Measurements from ENCODE around the gene ZNF677.
"Not testable (repeated sequence)": the region's sequence is repeated elsewhere in the genome, so short reads cannot be mapped to it uniquely, and the experiment has no call there.

The ZNF677 gene

GRCh38 chr19:53254411-53255341 is at the start of gene ZNF677:
ZNF677 (minus strand) TSS chr19:53254873; CDS start chr19:53251550, 3,323 bp downstream.
- H3K27ac ChIP-seq (ENCODE audit: low read length): no peak within 1 kb of the TSS
- H3K4me3 ChIP-seq (ENCODE audit: low read length): peak within 1 kb of the TSS; percentile 78
- no peaks in the 10 kb centered on the region for H3K27me3 ChIP-seq (ENCODE audit: insufficient read depth, low read length)
- peaks cover 51% of the 10 kb centered on the region for H3K9me3 ChIP-seq (ENCODE audit: insufficient read depth, low read depth, low read length)
- peaks cover 28% of the 10 kb centered on the region for H3K36me3 ChIP-seq (ENCODE audit: insufficient read depth, low read depth, low read length)
- H3K4me1 ChIP-seq (ENCODE audit: insufficient read depth, low read length): no peaks in the 10 kb centered on the region
- peak within 1 kb of the TSS; percentile 86 for H3K9ac ChIP-seq (ENCODE audit: low read depth, low read length)

GRCh38 chr19:53301341-53301740 is 46.7 kb upstream of the ZNF677 start:
- not testable (repeated sequence) for H3K27ac ChIP-seq (ENCODE audit: low read length); H3K9me3 ChIP-seq (ENCODE audit: insufficient read depth, low read depth, low read length); H3K4me3 ChIP-seq (ENCODE audit: low read length); H3K9ac ChIP-seq (ENCODE audit: low read depth, low read length); H3K4me1 ChIP-seq (ENCODE audit: insufficient read depth, low read length); H3K36me3 ChIP-seq (ENCODE audit: insufficient read depth, low read depth, low read length); H3K27me3 ChIP-seq (ENCODE audit: insufficient read depth, low read length)

- Histone ChIP-seq H3K9me3 (ENCODE audit: insufficient read depth, low read depth, low read length) (peaks cover 65% of the 10 kb centered on the region), H3K36me3 (ENCODE audit: insufficient read depth, low read depth, low read length) (no peaks in the 10 kb centered on the region; the same call in 1 of the 2 replicates), H3K27me3 (ENCODE audit: insufficient read depth, low read length) (no peaks in the 10 kb centered on the region), H3K4me1 (ENCODE audit: insufficient read depth, low read length) (no peaks in the 10 kb centered on the region), H3K9ac (ENCODE audit: low read depth, low read length) (no peak overlapping the region), H3K4me3 (ENCODE audit: low read length) (no peak overlapping the region), H3K27ac (ENCODE audit: low read length) (no peak overlapping the region)
Measured at GRCh38 chr19:53294786-53295441, 40.2 kb upstream of the ZNF677 start.

- H3K27ac ChIP-seq (ENCODE audit: low read length): no peak overlapping the region
- no peaks in the 10 kb centered on the region for H3K4me1 ChIP-seq (ENCODE audit: insufficient read depth, low read length)
- no peaks in the 10 kb centered on the region for H3K27me3 ChIP-seq (ENCODE audit: insufficient read depth, low read length)
- H3K4me3 ChIP-seq (ENCODE audit: low read length): no peak overlapping the region
- H3K36me3 ChIP-seq (ENCODE audit: insufficient read depth, low read depth, low read length): no peaks in the 10 kb centered on the region; the same call in 1 of the 2 replicates
- no peak overlapping the region for H3K9ac ChIP-seq (ENCODE audit: low read depth, low read length)
- peaks cover 74% of the 10 kb centered on the region for H3K9me3 ChIP-seq (ENCODE audit: insufficient read depth, low read depth, low read length)
Measured at GRCh38 chr19:53290758-53291549, 36.3 kb upstream of the ZNF677 start.

- H3K9me3 ChIP-seq (ENCODE audit: insufficient read depth, low read depth, low read length): peaks cover 21% of the 10 kb centered on the region
- no peaks in the 10 kb centered on the region for H3K4me1 ChIP-seq (ENCODE audit: insufficient read depth, low read length)
- H3K9ac ChIP-seq (ENCODE audit: low read depth, low read length): no peak overlapping the region
Measured at GRCh38 chr19:53285087-53285486, 30.4 kb upstream of the ZNF677 start.

GRCh38 chr19:53281947-53282346 is 27.3 kb upstream of the ZNF677 start:
- H3K9me3 ChIP-seq (ENCODE audit: insufficient read depth, low read depth, low read length); H3K27ac ChIP-seq (ENCODE audit: low read length); H3K4me1 ChIP-seq (ENCODE audit: insufficient read depth, low read length); H3K9ac ChIP-seq (ENCODE audit: low read depth, low read length); H3K4me3 ChIP-seq (ENCODE audit: low read length); H3K27me3 ChIP-seq (ENCODE audit: insufficient read depth, low read length); H3K36me3 ChIP-seq (ENCODE audit: insufficient read depth, low read depth, low read length): not testable (repeated sequence)

More at GRCh38 chr19:53285087-53285486, 30.4 kb upstream of the ZNF677 start:
- Histone ChIP-seq H3K36me3 (ENCODE audit: insufficient read depth, low read depth, low read length) (no peaks in the 10 kb centered on the region), H3K27me3 (ENCODE audit: insufficient read depth, low read length) (no peaks in the 10 kb centered on the region), H3K27ac (ENCODE audit: low read length) (no peak overlapping the region), H3K4me3 (ENCODE audit: low read length) (no peak overlapping the region)

GRCh38 chr19:53275480-53275879 is 20.8 kb upstream of the ZNF677 start:
- Histone ChIP-seq H3K9ac (ENCODE audit: low read depth, low read length) (no peak overlapping the region), H3K36me3 (ENCODE audit: insufficient read depth, low read depth, low read length) (no peaks in the 10 kb centered on the region), H3K9me3 (ENCODE audit: insufficient read depth, low read depth, low read length) (peaks cover 36% of the 10 kb centered on the region), H3K4me1 (ENCODE audit: insufficient read depth, low read length) (no peaks in the 10 kb centered on the region; the same call in 1 of the 2 replicates), H3K27ac (ENCODE audit: low read length) (no peak overlapping the region), H3K4me3 (ENCODE audit: low read length) (no peak overlapping the region), H3K27me3 (ENCODE audit: insufficient read depth, low read length) (no peaks in the 10 kb centered on the region)

GRCh38 chr19:53272044-53272443 is 17.4 kb upstream of the ZNF677 start:
- no peak overlapping the region for H3K9ac ChIP-seq (ENCODE audit: low read depth, low read length)
- H3K9me3 ChIP-seq (ENCODE audit: insufficient read depth, low read depth, low read length): peaks cover 40% of the 10 kb centered on the region
- no peaks in the 10 kb centered on the region for H3K36me3 ChIP-seq (ENCODE audit: insufficient read depth, low read depth, low read length)
- H3K27me3 ChIP-seq (ENCODE audit: insufficient read depth, low read length): no peaks in the 10 kb centered on the region
- H3K27ac ChIP-seq (ENCODE audit: low read length): no peak overlapping the region
- no peak overlapping the region for H3K4me3 ChIP-seq (ENCODE audit: low read length)
- no peaks in the 10 kb centered on the region for H3K4me1 ChIP-seq (ENCODE audit: insufficient read depth, low read length)

GRCh38 chr19:53269861-53270260 is 15.2 kb upstream of the ZNF677 start:
- H3K9me3 ChIP-seq (ENCODE audit: insufficient read depth, low read depth, low read length): peaks cover 43% of the 10 kb centered on the region
- not testable (repeated sequence) for H3K4me1 ChIP-seq (ENCODE audit: insufficient read depth, low read length); H3K4me3 ChIP-seq (ENCODE audit: low read length); H3K9ac ChIP-seq (ENCODE audit: low read depth, low read length); H3K27ac ChIP-seq (ENCODE audit: low read length); H3K27me3 ChIP-seq (ENCODE audit: insufficient read depth, low read length); H3K36me3 ChIP-seq (ENCODE audit: insufficient read depth, low read depth, low read length)

- not testable (repeated sequence) for H3K27ac ChIP-seq (ENCODE audit: low read length); H3K27me3 ChIP-seq (ENCODE audit: insufficient read depth, low read length)
- peaks cover 48% of the 10 kb centered on the region for H3K9me3 ChIP-seq (ENCODE audit: insufficient read depth, low read depth, low read length)
Measured at GRCh38 chr19:53267623-53268022, 12.9 kb upstream of the ZNF677 start, which contains the start of gene VN1R4. VN1R4 (minus strand) TSS chr19:53267723; CDS start chr19:53267665, 58 bp downstream.

GRCh38 chr19:53257715-53258342 is 3.2 kb upstream of the ZNF677 start, which contains the start of gene VN1R2:
VN1R2 (plus strand) TSS chr19:53258292; CDS start chr19:53258376, 84 bp downstream.
- peaks cover 47% of the 10 kb centered on the region for H3K9me3 ChIP-seq (ENCODE audit: insufficient read depth, low read depth, low read length)

More at GRCh38 chr19:53267623-53268022, 12.9 kb upstream of the ZNF677 start, which contains the start of gene VN1R4:
- not testable (repeated sequence) for H3K9ac ChIP-seq (ENCODE audit: low read depth, low read length); H3K36me3 ChIP-seq (ENCODE audit: insufficient read depth, low read depth, low read length); H3K4me3 ChIP-seq (ENCODE audit: low read length); H3K4me1 ChIP-seq (ENCODE audit: insufficient read depth, low read length)

More at GRCh38 chr19:53257715-53258342, 3.2 kb upstream of the ZNF677 start, which contains the start of gene VN1R2:
- not testable (repeated sequence) for H3K4me1 ChIP-seq (ENCODE audit: insufficient read depth, low read length); H3K36me3 ChIP-seq (ENCODE audit: insufficient read depth, low read depth, low read length); H3K4me3 ChIP-seq (ENCODE audit: low read length); H3K27ac ChIP-seq (ENCODE audit: low read length); H3K27me3 ChIP-seq (ENCODE audit: insufficient read depth, low read length); H3K9ac ChIP-seq (ENCODE audit: low read depth, low read length)

All from iPS-20b (cell line).